ENCODE data around the gene CENPP. TPM values are rescaled to one million over a fixed set of nuclear protein-coding genes. Genes with fewer than 3 reads are reported as not detected.

The CENPP gene
- total RNA-seq, 1 donor from 2014 or later: 1.3 TPM

DNA sequence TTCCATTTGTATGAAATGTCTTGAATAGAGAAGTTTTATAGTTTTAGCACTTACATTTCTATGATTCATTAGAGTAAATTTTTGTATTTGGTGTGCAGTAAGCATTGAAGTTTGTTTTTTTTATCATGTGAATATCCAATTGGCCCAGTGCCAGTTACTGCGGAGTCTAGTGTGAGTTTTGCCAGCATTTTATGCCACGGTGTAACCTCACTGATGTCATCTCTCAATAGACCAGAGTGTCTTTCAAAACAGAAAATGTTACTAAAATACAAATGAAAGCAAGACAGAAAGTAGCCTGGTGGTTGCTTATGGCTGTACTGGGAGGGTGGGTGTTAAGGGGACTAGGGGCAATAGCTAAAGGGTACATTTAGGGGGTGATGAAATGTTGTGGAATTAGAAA, 281.3 kb downstream of the CENPP start:
- no peak for FAIRE-seq
- DNase-seq (ENCODE audit: low read depth): no peak
- H3K4me3 ChIP-seq (ENCODE audit: low read depth, low read length): no peak overlapping the region
- peaks cover 1% of the 10 kb centered on the region for H3K36me3 ChIP-seq (ENCODE audit: control insufficient read depth, insufficient read depth, low read length)
- TF ChIP-seq, protein P1, sequence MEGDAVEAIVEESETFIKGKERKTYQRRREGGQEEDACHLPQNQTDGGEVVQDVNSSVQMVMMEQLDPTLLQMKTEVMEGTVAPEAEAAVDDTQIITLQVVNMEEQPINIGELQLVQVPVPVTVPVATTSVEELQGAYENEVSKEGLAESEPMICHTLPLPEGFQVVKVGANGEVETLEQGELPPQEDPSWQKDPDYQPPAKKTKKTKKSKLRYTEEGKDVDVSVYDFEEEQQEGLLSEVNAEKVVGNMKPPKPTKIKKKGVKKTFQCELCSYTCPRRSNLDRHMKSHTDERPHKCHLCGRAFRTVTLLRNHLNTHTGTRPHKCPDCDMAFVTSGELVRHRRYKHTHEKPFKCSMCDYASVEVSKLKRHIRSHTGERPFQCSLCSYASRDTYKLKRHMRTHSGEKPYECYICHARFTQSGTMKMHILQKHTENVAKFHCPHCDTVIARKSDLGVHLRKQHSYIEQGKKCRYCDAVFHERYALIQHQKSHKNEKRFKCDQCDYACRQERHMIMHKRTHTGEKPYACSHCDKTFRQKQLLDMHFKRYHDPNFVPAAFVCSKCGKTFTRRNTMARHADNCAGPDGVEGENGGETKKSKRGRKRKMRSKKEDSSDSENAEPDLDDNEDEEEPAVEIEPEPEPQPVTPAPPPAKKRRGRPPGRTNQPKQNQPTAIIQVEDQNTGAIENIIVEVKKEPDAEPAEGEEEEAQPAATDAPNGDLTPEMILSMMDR (IDR thresholded peaks at IDR 0.05; ENCODE audit: insufficient read depth, low read length, severe bottlenecking): no peak
- no peaks in the 10 kb centered on the region for H3K27me3 ChIP-seq (ENCODE audit: control insufficient read depth, insufficient read depth, low read length)

DNA sequence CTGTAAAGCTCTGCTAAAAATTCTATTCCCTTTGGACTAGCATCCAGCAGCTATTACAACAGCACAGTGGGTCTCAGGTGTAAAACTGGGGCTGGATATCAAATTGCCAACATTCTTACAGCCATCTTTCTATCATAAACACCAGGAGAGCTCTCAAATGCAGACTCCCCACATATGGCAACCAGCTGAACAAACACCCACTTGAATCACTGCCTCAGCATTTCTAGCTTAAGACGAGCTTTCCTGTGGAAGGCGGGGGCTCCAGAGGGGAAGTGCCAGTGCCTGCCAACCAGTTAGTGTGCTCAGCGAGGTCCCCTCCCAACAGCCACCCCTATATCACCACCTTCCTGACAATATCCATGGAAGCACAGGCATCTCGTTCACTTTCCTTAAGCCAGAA, 282.0 kb downstream of the CENPP start:
- no peaks in the 10 kb centered on the region for H3K27me3 ChIP-seq (ENCODE audit: control insufficient read depth, insufficient read depth, low read length)
- no peak overlapping the region for H3K4me3 ChIP-seq (ENCODE audit: low read depth, low read length)
- H3K36me3 ChIP-seq (ENCODE audit: control insufficient read depth, insufficient read depth, low read length): peaks cover 3% of the 10 kb centered on the region
- no peak for FAIRE-seq
- TF ChIP-seq, protein P1 (IDR thresholded peaks at IDR 0.05; ENCODE audit: insufficient read depth, low read length, severe bottlenecking): no peak
- no peak for DNase-seq (ENCODE audit: low read depth)

DNA sequence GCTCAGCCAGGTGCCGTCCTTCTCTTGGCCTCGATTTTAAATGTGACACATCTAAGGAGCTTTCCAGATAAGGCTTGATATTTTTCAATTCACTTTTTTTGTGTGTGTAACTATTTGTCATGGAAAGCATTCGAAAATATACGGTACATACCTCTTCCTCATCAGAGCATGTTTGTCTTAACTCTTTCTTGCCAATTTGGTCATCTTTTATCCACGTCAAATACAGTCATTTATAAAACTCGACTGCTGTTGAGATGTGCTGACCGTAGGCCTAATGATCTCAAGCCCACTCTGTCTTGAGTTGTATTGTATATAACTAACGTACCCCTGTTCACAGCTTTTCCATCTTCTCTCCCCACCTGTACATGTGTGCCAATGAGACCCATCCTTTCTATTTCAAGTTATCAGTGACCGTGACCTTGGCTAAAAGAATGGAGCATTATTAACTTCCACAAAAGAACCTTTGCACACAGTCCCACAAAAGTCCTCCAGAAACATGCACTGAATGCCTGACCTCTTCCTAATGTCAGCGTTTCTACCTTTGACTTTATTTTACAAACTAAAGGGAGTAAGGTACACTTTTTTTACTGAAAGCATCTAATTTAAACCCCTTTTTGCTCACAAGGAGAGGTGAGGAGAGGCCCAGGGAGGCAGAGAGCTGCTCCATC, 282.6 kb downstream of the CENPP start:
- H3K27me3 ChIP-seq (ENCODE audit: control insufficient read depth, insufficient read depth, low read length): no peaks in the 10 kb centered on the region
- H3K4me3 ChIP-seq (ENCODE audit: low read depth, low read length): no peak overlapping the region
- FAIRE-seq (no peak), DNase-seq (ENCODE audit: low read depth) (no peak)
- TF ChIP-seq, protein P1 (IDR thresholded peaks at IDR 0.05; ENCODE audit: insufficient read depth, low read length, severe bottlenecking): no peak
- H3K36me3 ChIP-seq (ENCODE audit: control insufficient read depth, insufficient read depth, low read length): peaks cover 4% of the 10 kb centered on the region

DNA sequence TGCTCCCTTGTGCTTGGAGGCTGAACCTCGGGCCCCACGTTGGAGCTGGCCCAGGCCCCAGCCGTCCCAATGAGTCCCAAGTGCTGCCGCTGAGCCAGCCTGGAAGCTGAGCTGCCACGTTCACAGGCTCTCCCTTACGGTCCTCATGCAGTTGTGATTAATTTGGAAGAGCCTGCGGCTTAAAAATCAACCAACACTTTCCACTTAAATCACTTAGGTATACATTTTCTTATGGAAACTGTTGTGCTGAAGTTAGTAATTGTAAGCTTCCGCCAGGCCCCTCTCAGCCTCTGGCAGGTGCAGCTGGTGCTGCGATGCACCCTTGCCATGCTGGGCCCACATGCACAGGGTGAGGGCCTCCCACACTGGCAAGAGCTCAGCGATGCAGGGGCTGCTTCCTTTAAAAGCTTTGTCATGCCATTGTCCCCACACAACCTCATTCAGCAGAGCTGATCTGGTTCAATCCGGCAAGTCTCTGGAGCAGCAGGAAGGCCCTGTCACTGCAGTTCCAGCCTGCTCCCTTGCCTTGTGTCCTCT, 283.2 kb downstream of the CENPP start:
- Histone ChIP-seq H3K36me3 (ENCODE audit: control insufficient read depth, insufficient read depth, low read length) (peaks cover 8% of the 10 kb centered on the region), H3K27me3 (ENCODE audit: control insufficient read depth, insufficient read depth, low read length) (no peaks in the 10 kb centered on the region), H3K4me3 (ENCODE audit: low read depth, low read length) (no peak overlapping the region)
- TF ChIP-seq, protein P1 (IDR thresholded peaks at IDR 0.05; ENCODE audit: insufficient read depth, low read length, severe bottlenecking): no peak
- no peak for DNase-seq (ENCODE audit: low read depth)
- FAIRE-seq: no peak

DNA sequence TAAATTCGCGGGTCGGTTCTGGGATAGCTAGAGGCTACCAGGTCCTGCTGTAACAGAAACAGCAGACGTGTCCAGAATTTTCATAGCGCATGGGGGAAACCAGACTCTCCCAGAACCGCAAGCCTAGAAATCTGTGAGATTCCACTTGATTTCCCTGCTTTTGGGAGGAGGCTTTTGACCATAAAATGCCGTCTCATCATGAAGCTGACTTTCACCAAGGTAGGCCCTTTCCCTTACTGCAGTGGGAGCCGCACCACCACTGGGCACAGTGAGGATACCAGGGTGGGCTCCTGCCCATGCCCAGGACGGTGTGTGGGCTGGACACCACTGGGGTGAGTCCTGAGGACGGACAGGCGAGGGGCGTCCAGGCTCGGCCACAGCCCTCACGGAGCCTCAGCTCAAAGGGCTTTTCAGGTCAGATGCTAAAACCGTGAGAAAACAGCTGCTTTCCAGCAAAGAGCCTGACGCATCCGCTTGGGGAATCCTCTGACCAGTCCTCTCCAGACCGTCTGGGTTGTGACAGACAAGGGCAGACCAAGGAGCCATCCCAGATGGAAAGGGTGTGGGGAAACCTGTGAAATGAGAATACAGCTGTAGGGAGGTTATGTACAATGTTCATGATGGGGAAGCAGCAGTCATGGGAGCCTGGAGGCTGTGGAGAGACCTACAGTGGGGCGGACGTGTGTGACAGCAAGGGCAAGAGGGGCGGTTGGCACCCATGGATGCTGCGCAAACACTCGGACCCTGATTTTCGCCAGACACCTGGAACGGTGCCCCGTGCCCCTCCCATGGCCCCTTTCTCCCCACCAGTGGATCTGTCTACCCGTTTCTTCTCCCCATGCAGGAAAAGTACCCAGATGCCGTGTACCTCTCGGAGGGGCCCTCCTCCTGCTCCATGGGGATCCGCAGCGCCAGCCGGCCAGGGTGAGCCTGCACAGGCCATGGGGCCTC, 285.0 kb downstream of the CENPP start:
- Histone ChIP-seq H3K36me3 (ENCODE audit: control insufficient read depth, insufficient read depth, low read length) (peaks cover 18% of the 10 kb centered on the region), H3K4me3 (ENCODE audit: low read depth, low read length) (no peak overlapping the region), H3K27me3 (ENCODE audit: control insufficient read depth, insufficient read depth, low read length) (no peaks in the 10 kb centered on the region)
- FAIRE-seq (no peak), DNase-seq (ENCODE audit: low read depth) (no peak)
- TF ChIP-seq, protein P1 (IDR thresholded peaks at IDR 0.05; ENCODE audit: insufficient read depth, low read length, severe bottlenecking): no peak

Data from bronchial epithelial cell (primary cell).